Lower leg skin (tissue), 4 donors: ENCODE results near the gene CRELD2. TPM values are rescaled to one million over a fixed set of nuclear protein-coding genes. Genes with fewer than 3 reads are reported as not detected.
"Not testable (repeated sequence)": the region's sequence is repeated elsewhere in the genome, so short reads cannot be mapped to it uniquely, and the experiment has no call there.

Experiments
- DNase-seq, 2 donors: peaks; one replicate each; pipeline ENCODE4 v3.0.0-alpha.2; 2019; ENCODE audit warnings: low spot score in 2 of 2
- H3K4me3 ChIP-seq: fragments of 200-600 bp; sonication (generic); 2 replicates; pipeline ENCODE4 v1.5.1; 2017; ENCODE audit warnings: mild to moderate bottlenecking, low read depth; ENCODE audit not compliant: poor library complexity, severe bottlenecking
- CTCF ChIP-seq, 3 donors: fragments of 450-650 bp; IDR thresholded peaks; one replicate each; pipeline ENCODE4 v1.5.1; 2016; ENCODE audit warnings: antibody characterized with exemption in 3 of 3, mild to moderate bottlenecking in 3 of 3, moderate library complexity in 2 of 3
- POLR2A ChIP-seq, 2 donors: fragments of 450-650 bp; IDR thresholded peaks; one replicate each; pipeline ENCODE4 v1.6.1; 2016 to 2017; ENCODE audit warnings: antibody characterized with exemption in 2 of 2, mild to moderate bottlenecking in 1 of 2, moderate library complexity in 1 of 2
- WGBS, 2 donors: methylation state at CpG; one replicate each; pipeline ENCODE4 v1.1.5; 2018; 5-methylcytosine and 5-hydroxymethylcytosine counted together
- intact Hi-C: fragments of 100-400 bp; cut with DNase I; formaldehyde crosslinking; loops from one replicate; pipeline ENCODE4 v1.15.0; 2023; ENCODE audit warnings: low total_unique reads
- total RNA-seq, 4 donors: library from RNA; depleted of rRNA; stranded (reverse); fragments of >200 nt; gene quantifications; one replicate each; pipeline ENCODE4 v1.1.0, GENCODE V29; 2016

Gene CRELD2
- total RNA-seq, 4 donors from 2014 or later: 9.1 to 28.0 (median 18.0) TPM

GRCh38 chr22:49941507-49942316 lies 23.3 kb downstream of the CRELD2 start:
- DNase-seq: no peak
- no peak for TF ChIP-seq CTCF (IDR thresholded peaks at IDR 0.05)
- TF ChIP-seq POLR2A (IDR thresholded peaks at IDR 0.05): no peak
- no peak overlapping the region for H3K4me3 ChIP-seq
- WGBS, 2 donors: 93 to 94% methylated on average over 11 to 17 of the region's 17 CpGs
- intact Hi-C loops: no loop called here

GRCh38 chr22:49942565-49943404 lies 24.4 kb downstream of the CRELD2 start:
- intact Hi-C loops: no loop called here
- WGBS, 2 donors: 80 to 92% methylated on average over 15 to 17 of the region's 21 CpGs
- TF ChIP-seq POLR2A (IDR thresholded peaks at IDR 0.05): no peak
- no peak for TF ChIP-seq CTCF (IDR thresholded peaks at IDR 0.05)
- H3K4me3 ChIP-seq: no peak overlapping the region
- DNase-seq: no peak

GRCh38 chr22:49943405-49943765 lies 25.0 kb downstream of the CRELD2 start:
- H3K4me3 ChIP-seq: no peak overlapping the region
- no peak for DNase-seq
- intact Hi-C loops: no loop called here
- WGBS, 2 donors: 87% methylated on average over 11 of the region's 11 CpGs
- TF ChIP-seq POLR2A (IDR thresholded peaks at IDR 0.05) (no peak), CTCF (IDR thresholded peaks at IDR 0.05) (no peak)

GRCh38 chr22:49943771-49944398 lies 25.5 kb downstream of the CRELD2 start:
- WGBS, 2 donors: 75 to 78% methylated on average over 16 to 25 of the region's 25 CpGs
- no peak overlapping the region for H3K4me3 ChIP-seq
- TF ChIP-seq POLR2A (IDR thresholded peaks at IDR 0.05): no peak
- TF ChIP-seq CTCF (IDR thresholded peaks at IDR 0.05): no peak
- intact Hi-C loops: no loop called here
- no peak for DNase-seq

GRCh38 chr22:49944399-49944891 lies 26.0 kb downstream of the CRELD2 start:
- no peak overlapping the region for H3K4me3 ChIP-seq
- intact Hi-C loops: no loop called here
- DNase-seq: no peak
- 93 to 95% methylated on average over 8 to 12 of the region's 13 CpGs for WGBS, 2 donors
- no peak for TF ChIP-seq CTCF (IDR thresholded peaks at IDR 0.05)
- no peak for TF ChIP-seq POLR2A (IDR thresholded peaks at IDR 0.05)

GRCh38 chr22:49945042-49945794 lies 26.8 kb downstream of the CRELD2 start:
- intact Hi-C loops, H3K4me3 ChIP-seq, DNase-seq: not testable (repeated sequence)
- 81 to 84% methylated on average over 12 to 17 of the region's 17 CpGs for WGBS, 2 donors
